ENCODE measurements around the gene DIPK1A.

DIPK1A gene

GRCh38 chr1:92961131-92961895 is at the start of gene DIPK1A:
Gene DIPK1A, minus strand, starts transcription at chr1:92961462. Its CDS starts 33 bp downstream, at chr1:92961429.
- Histone ChIP-seq H3K9ac (ENCODE audit: low read length) (peak within 1 kb of the TSS; percentile 98), H3K4me3 (ENCODE audit: low read depth, low read length) (peak within 1 kb of the TSS; percentile 90), H3K9me3 (ENCODE audit: control insufficient read depth, insufficient read depth, low read depth, low read length) (no peaks in the 10 kb centered on the region), H3K27ac (ENCODE audit: low read depth, low read length) (peak within 1 kb of the TSS; percentile 77; the same call in 1 of the 2 replicates), H3K36me3 (ENCODE audit: control insufficient read depth, insufficient read depth, low read length) (no peaks in the 10 kb centered on the region), H3K27me3 (ENCODE audit: control insufficient read depth, insufficient read depth, low read length) (no peaks in the 10 kb centered on the region), H3K4me1 (ENCODE audit: control insufficient read depth, insufficient read depth, low read length) (peaks cover 13% of the 10 kb centered on the region)

DNA sequence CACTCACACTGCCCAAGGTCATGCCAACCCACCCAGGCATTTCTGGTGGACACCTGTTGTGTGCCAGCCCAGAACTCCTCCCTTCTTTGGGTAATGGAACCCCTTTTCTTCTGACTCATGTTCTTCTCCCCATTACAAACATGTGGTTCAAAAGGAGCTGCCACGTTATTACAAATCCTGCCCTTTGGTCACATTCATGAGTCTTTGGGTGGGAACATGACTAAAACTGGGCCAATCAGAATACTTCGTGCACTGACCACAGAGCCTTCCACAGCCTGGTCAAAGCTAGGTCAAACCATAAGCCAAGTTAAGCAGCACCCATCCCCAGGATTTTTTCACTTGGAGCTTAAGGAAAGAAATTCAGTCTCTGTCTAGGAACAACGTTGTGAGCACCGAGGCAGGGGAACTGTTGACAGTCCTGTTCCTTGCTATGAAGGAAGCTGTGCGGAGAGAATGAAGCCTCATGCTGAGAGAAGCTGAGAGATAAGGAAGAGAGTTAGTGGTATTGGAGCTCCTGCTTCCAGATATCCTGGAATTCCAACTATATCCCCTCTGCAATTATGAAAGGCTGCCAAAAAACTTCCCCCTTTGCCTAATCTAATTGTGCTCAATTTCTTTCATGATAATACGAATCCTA is 46.8 kb upstream of the DIPK1A start:
- Histone ChIP-seq H3K9ac (ENCODE audit: low read length) (no peak overlapping the region), H3K9me3 (ENCODE audit: control insufficient read depth, insufficient read depth, low read depth, low read length) (no peaks in the 10 kb centered on the region), H3K4me3 (ENCODE audit: low read depth, low read length) (no peak overlapping the region), H3K27me3 (ENCODE audit: control insufficient read depth, insufficient read depth, low read length) (no peaks in the 10 kb centered on the region), H3K27ac (ENCODE audit: low read depth, low read length) (no peak overlapping the region), H3K4me1 (ENCODE audit: control insufficient read depth, insufficient read depth, low read length) (no peaks in the 10 kb centered on the region), H3K36me3 (ENCODE audit: control insufficient read depth, insufficient read depth, low read length) (no peaks in the 10 kb centered on the region)

DNA sequence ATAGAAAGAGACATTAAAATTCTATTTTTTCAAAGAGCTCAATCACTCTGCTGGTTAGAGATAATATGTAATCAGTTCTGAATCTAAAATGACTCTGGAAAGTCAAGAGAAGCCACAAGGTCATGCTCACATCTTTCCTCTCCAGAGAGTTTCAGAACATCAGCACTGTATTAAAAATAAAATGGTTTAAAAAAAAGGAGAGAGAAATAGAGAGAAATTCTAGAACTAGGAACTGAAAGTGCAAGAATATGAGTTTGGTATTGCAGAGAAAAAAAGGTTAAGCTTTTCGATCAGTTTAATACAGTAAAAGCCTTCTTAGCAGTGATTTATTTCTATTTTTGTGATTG is 44.0 kb upstream of the DIPK1A start:
- Histone ChIP-seq H3K9me3 (ENCODE audit: control insufficient read depth, insufficient read depth, low read depth, low read length) (no peaks in the 10 kb centered on the region), H3K27me3 (ENCODE audit: control insufficient read depth, insufficient read depth, low read length) (no peaks in the 10 kb centered on the region), H3K4me1 (ENCODE audit: control insufficient read depth, insufficient read depth, low read length) (peaks cover 11% of the 10 kb centered on the region), H3K4me3 (ENCODE audit: low read depth, low read length) (no peak overlapping the region), H3K36me3 (ENCODE audit: control insufficient read depth, insufficient read depth, low read length) (no peaks in the 10 kb centered on the region), H3K9ac (ENCODE audit: low read length) (no peak overlapping the region), H3K27ac (ENCODE audit: low read depth, low read length) (no peak overlapping the region)

- Histone ChIP-seq H3K9ac (ENCODE audit: low read length) (no peak overlapping the region), H3K4me3 (ENCODE audit: low read depth, low read length) (no peak overlapping the region)
These were observed 43.4 kb upstream of the DIPK1A start for GRCh38 chr1:93004566-93005251.

DNA sequence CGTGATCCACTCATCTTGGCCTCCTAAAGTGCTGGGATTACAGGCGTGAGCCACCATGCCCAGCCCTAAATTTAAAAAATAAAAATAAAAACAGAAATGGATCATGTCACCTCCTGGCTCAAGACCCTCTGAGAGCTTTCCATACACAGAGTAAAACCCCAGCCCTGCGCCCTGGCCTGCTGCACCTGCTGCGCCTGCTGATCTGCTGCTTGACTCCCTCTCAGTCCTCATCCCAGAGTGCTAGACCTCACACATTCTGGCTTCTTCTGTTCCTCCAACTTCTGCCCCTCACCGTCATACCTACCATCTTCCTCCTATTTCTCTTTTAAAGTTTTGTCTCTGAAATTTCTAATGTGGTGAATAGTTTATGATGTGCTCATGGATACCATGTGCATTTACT is 42.7 kb upstream of the DIPK1A start:
- Histone ChIP-seq H3K9ac (ENCODE audit: low read length) (no peak overlapping the region), H3K36me3 (ENCODE audit: control insufficient read depth, insufficient read depth, low read length) (no peaks in the 10 kb centered on the region), H3K4me3 (ENCODE audit: low read depth, low read length) (no peak overlapping the region), H3K9me3 (ENCODE audit: control insufficient read depth, insufficient read depth, low read depth, low read length) (no peaks in the 10 kb centered on the region), H3K27ac (ENCODE audit: low read depth, low read length) (no peak overlapping the region), H3K4me1 (ENCODE audit: control insufficient read depth, insufficient read depth, low read length) (peaks cover 11% of the 10 kb centered on the region), H3K27me3 (ENCODE audit: control insufficient read depth, insufficient read depth, low read length) (no peaks in the 10 kb centered on the region)

More at GRCh38 chr1:93004566-93005251, 43.4 kb upstream of the DIPK1A start:
- peaks cover 11% of the 10 kb centered on the region for H3K4me1 ChIP-seq (ENCODE audit: control insufficient read depth, insufficient read depth, low read length)
- no peaks in the 10 kb centered on the region for H3K27me3 ChIP-seq (ENCODE audit: control insufficient read depth, insufficient read depth, low read length)
- H3K9me3 ChIP-seq (ENCODE audit: control insufficient read depth, insufficient read depth, low read depth, low read length): no peaks in the 10 kb centered on the region
- no peak overlapping the region for H3K27ac ChIP-seq (ENCODE audit: low read depth, low read length)
- no peaks in the 10 kb centered on the region for H3K36me3 ChIP-seq (ENCODE audit: control insufficient read depth, insufficient read depth, low read length)

GRCh38 chr1:93002781-93003180 is 41.5 kb upstream of the DIPK1A start:
- H3K36me3 ChIP-seq (ENCODE audit: control insufficient read depth, insufficient read depth, low read length): no peaks in the 10 kb centered on the region
- no peaks in the 10 kb centered on the region for H3K9me3 ChIP-seq (ENCODE audit: control insufficient read depth, insufficient read depth, low read depth, low read length)
- H3K27me3 ChIP-seq (ENCODE audit: control insufficient read depth, insufficient read depth, low read length): no peaks in the 10 kb centered on the region
- peaks cover 11% of the 10 kb centered on the region for H3K4me1 ChIP-seq (ENCODE audit: control insufficient read depth, insufficient read depth, low read length)
- no peak overlapping the region for H3K27ac ChIP-seq (ENCODE audit: low read depth, low read length)
- no peak overlapping the region for H3K4me3 ChIP-seq (ENCODE audit: low read depth, low read length)
- H3K9ac ChIP-seq (ENCODE audit: low read length): no peak overlapping the region

DNA sequence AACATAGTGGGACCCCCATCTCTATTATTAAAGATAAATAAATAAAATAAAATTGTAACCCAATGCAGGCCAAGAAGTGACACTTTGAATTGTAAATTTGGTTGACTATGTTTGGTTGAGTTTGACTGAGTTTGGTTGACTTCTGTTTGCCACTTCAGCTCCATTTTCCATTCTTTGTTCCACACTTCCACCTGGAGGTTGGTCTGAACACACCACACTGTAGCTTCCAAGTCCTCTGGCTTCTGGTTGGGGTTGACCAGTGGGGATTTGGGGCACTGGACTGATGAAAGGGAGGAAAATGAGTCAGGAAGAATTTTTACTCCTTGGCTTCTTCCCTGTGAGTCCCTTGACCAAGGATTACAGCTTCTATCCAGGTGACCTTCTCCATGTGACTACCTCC is 40.6 kb upstream of the DIPK1A start:
- Histone ChIP-seq H3K9ac (ENCODE audit: low read length) (no peak overlapping the region), H3K27ac (ENCODE audit: low read depth, low read length) (no peak overlapping the region), H3K9me3 (ENCODE audit: control insufficient read depth, insufficient read depth, low read depth, low read length) (no peaks in the 10 kb centered on the region), H3K36me3 (ENCODE audit: control insufficient read depth, insufficient read depth, low read length) (no peaks in the 10 kb centered on the region), H3K4me3 (ENCODE audit: low read depth, low read length) (no peak overlapping the region), H3K4me1 (ENCODE audit: control insufficient read depth, insufficient read depth, low read length) (peaks cover 11% of the 10 kb centered on the region), H3K27me3 (ENCODE audit: control insufficient read depth, insufficient read depth, low read length) (no peaks in the 10 kb centered on the region)

DNA sequence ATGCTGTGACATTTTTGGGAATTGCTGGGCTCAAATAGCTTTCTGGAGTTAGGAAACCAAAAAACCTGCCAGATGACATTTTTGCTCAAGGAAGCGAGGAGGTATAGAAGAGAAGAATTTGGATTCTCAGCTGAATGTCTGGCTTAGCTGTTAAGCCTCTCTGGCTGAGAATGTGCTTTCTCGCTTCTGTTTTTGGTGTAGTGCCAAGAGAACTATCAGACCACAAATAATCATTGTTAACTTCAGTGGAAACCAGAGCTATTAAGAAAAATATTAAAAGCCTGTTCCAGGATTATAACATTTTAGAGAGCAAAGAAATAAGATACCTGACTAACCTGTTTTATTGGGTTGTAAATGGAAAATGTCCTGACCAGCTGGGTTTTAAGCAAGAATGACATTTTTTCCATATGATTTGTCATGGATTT is 39.5 kb upstream of the DIPK1A start:
- Histone ChIP-seq H3K4me1 (ENCODE audit: control insufficient read depth, insufficient read depth, low read length) (peaks cover 11% of the 10 kb centered on the region), H3K27ac (ENCODE audit: low read depth, low read length) (peak overlapping the region; percentile 10; the same call in 1 of the 2 replicates), H3K4me3 (ENCODE audit: low read depth, low read length) (no peak overlapping the region; the same call in 1 of the 2 replicates)

GRCh38 chr1:93000291-93000690 is 39.0 kb upstream of the DIPK1A start:
- H3K27ac ChIP-seq (ENCODE audit: low read depth, low read length): peak overlapping the region; percentile 10; the same call in 1 of the 2 replicates
- peaks cover 11% of the 10 kb centered on the region for H3K4me1 ChIP-seq (ENCODE audit: control insufficient read depth, insufficient read depth, low read length)

More for the DNA sequence above, 39.5 kb upstream of the DIPK1A start:
- H3K9me3 ChIP-seq (ENCODE audit: control insufficient read depth, insufficient read depth, low read depth, low read length): no peaks in the 10 kb centered on the region
- no peak overlapping the region for H3K9ac ChIP-seq (ENCODE audit: low read length)
- H3K36me3 ChIP-seq (ENCODE audit: control insufficient read depth, insufficient read depth, low read length): no peaks in the 10 kb centered on the region
- no peaks in the 10 kb centered on the region for H3K27me3 ChIP-seq (ENCODE audit: control insufficient read depth, insufficient read depth, low read length)

DNA sequence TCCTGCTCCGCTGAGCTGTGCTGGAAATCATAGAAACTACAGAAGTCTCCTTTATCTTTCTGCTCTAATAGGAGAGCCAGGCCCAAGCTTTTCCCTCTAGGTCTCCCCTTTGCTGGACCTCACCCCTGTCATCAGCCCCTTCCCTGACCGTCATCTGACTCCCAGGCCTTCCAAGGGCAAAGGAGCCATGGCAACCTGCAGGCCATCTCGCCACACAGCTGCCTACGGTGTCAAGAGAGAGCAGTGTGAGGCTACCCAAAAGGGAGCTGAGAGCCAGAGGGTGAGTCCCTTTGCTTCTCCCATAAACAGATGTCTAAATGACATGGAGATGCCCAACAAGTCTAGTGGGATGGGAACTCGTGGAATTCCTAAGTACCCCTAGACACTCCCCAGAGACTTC is 37.6 kb upstream of the DIPK1A start:
- Histone ChIP-seq H3K4me1 (ENCODE audit: control insufficient read depth, insufficient read depth, low read length) (peaks cover 11% of the 10 kb centered on the region), H3K27me3 (ENCODE audit: control insufficient read depth, insufficient read depth, low read length) (no peaks in the 10 kb centered on the region)

More at GRCh38 chr1:93000291-93000690, 39.0 kb upstream of the DIPK1A start:
- no peak overlapping the region; the same call in 1 of the 2 replicates for H3K4me3 ChIP-seq (ENCODE audit: low read depth, low read length)
- no peaks in the 10 kb centered on the region for H3K27me3 ChIP-seq (ENCODE audit: control insufficient read depth, insufficient read depth, low read length)
- H3K36me3 ChIP-seq (ENCODE audit: control insufficient read depth, insufficient read depth, low read length): no peaks in the 10 kb centered on the region
- no peak overlapping the region for H3K9ac ChIP-seq (ENCODE audit: low read length)
- H3K9me3 ChIP-seq (ENCODE audit: control insufficient read depth, insufficient read depth, low read depth, low read length): no peaks in the 10 kb centered on the region

More for the DNA sequence above, 37.6 kb upstream of the DIPK1A start:
- Histone ChIP-seq H3K4me3 (ENCODE audit: low read depth, low read length) (no peak overlapping the region), H3K27ac (ENCODE audit: low read depth, low read length) (no peak overlapping the region), H3K36me3 (ENCODE audit: control insufficient read depth, insufficient read depth, low read length) (no peaks in the 10 kb centered on the region), H3K9me3 (ENCODE audit: control insufficient read depth, insufficient read depth, low read depth, low read length) (no peaks in the 10 kb centered on the region), H3K9ac (ENCODE audit: low read length) (no peak overlapping the region)

Measured in HUES6 (cell line).